ENCODE results near the gene DOLPP1.
"Not testable (repeated sequence)": the region's sequence is repeated elsewhere in the genome, so short reads cannot be mapped to it uniquely, and the experiment has no call there.

The DOLPP1 gene

GRCh38 chr9:129080601-129081387 is at the start of gene DOLPP1:
Gene DOLPP1 (plus strand): TSS chr9:129081111. CDS start chr9:129081132, 21 bp downstream.
- DNase-seq = peak; percentile 99

- no peak for DNase-seq
Observed at GRCh38 chr9:129031514-129031913, 49.4 kb upstream of the DOLPP1 start.

GRCh38 chr9:129032541-129033159 is 48.3 kb upstream of the DOLPP1 start:
- DNase-seq = no peak

- DNase-seq = no peak
Observed at GRCh38 chr9:129033216-129033615, 47.7 kb upstream of the DOLPP1 start.

- not testable (repeated sequence) for DNase-seq
Observed at GRCh38 chr9:129035838-129036237, 45.1 kb upstream of the DOLPP1 start.

- DNase-seq = peak; percentile 99
Observed at GRCh38 chr9:129036241-129036922, 44.5 kb upstream of the DOLPP1 start, which contains the start of gene MIGA2. Gene MIGA2 (plus strand): TSS chr9:129036626. CDS start chr9:129040595, 3,969 bp downstream.

- no peak for DNase-seq
Observed at GRCh38 chr9:129036923-129037766, 43.8 kb upstream of the DOLPP1 start.

GRCh38 chr9:129037767-129038098 is 43.2 kb upstream of the DOLPP1 start:
- DNase-seq = no peak

GRCh38 chr9:129038109-129038852 is 42.6 kb upstream of the DOLPP1 start:
- DNase-seq = no peak

- no peak for DNase-seq
Observed at GRCh38 chr9:129040113-129040643, 40.7 kb upstream of the DOLPP1 start.

- no peak for DNase-seq
Observed at GRCh38 chr9:129042016-129042415, 38.9 kb upstream of the DOLPP1 start.

- DNase-seq = peak; percentile 11
Observed at GRCh38 chr9:129052592-129052991, 28.3 kb upstream of the DOLPP1 start.

- DNase-seq = no peak
Observed at GRCh38 chr9:129053020-129053419, 27.9 kb upstream of the DOLPP1 start.

- no peak for DNase-seq
Observed at GRCh38 chr9:129054163-129054851, 26.6 kb upstream of the DOLPP1 start.

- DNase-seq = no peak
Observed at GRCh38 chr9:129058965-129059795, 21.7 kb upstream of the DOLPP1 start.

GRCh38 chr9:129059796-129060785 is 20.8 kb upstream of the DOLPP1 start:
- no peak for DNase-seq

GRCh38 chr9:129060991-129061390 is 19.9 kb upstream of the DOLPP1 start:
- DNase-seq = no peak

GRCh38 chr9:129063061-129063460 is 17.9 kb upstream of the DOLPP1 start:
- no peak for DNase-seq

GRCh38 chr9:129064499-129064908 is 16.4 kb upstream of the DOLPP1 start:
- DNase-seq = no peak
